Stimulated activated naive B cell treated with anti-CD40 and anti-IgM and Interleukin-4, amounts not matched to agents 10 μg/mL and 1 μg/mL and 100 μg/mL, for 72 hours (primary cell): ENCODE measurements around the gene RPS14.
"Not testable (repeated sequence)": the region's sequence is repeated elsewhere in the genome, so short reads cannot be mapped to it uniquely, and the experiment has no call there.

Experiments
- ATAC-seq, 2 donors: fragments of 150-1000 bp; cut with Tn5 transposase; replicated peaks; 2 replicates each; pipeline ENCODE4 v1.10.0; 2021; ENCODE audit warnings: moderate library complexity in 1 of 2
- DNase-seq: peaks from one replicate; pipeline ENCODE4 v3.0.0; 2021
- H3K27ac Mint-ChIP-seq: one replicate; pipeline ENCODE4 v1.8.0; 2022; ENCODE audit warnings: mild to moderate bottlenecking, mixed read lengths
- H3K27me3 Mint-ChIP-seq, 2 donors: one replicate each; pipeline ENCODE4 v1.8.0; 2022; ENCODE audit warnings: mixed read lengths in 2 of 2
- H3K36me3 Mint-ChIP-seq, 2 donors: one replicate each; pipeline ENCODE4 v1.8.0; 2022; ENCODE audit warnings: mixed read lengths in 2 of 2, mild to moderate bottlenecking in 1 of 2
- H3K4me1 Mint-ChIP-seq, 2 donors: one replicate each; pipeline ENCODE4 v1.8.0; 2022; ENCODE audit warnings: mixed read lengths in 2 of 2, mild to moderate bottlenecking in 1 of 2
- H3K4me3 Mint-ChIP-seq, 2 donors: one replicate each; pipeline ENCODE4 v1.8.0; 2022; ENCODE audit warnings: mild to moderate bottlenecking in 2 of 2, mixed read lengths in 2 of 2, moderate library complexity in 1 of 2
- H3K9me3 Mint-ChIP-seq, 2 donors: one replicate each; pipeline ENCODE4 v1.8.0; 2022; ENCODE audit warnings: mixed read lengths in 2 of 2, mild to moderate bottlenecking in 1 of 2

The RPS14 gene

DNA sequence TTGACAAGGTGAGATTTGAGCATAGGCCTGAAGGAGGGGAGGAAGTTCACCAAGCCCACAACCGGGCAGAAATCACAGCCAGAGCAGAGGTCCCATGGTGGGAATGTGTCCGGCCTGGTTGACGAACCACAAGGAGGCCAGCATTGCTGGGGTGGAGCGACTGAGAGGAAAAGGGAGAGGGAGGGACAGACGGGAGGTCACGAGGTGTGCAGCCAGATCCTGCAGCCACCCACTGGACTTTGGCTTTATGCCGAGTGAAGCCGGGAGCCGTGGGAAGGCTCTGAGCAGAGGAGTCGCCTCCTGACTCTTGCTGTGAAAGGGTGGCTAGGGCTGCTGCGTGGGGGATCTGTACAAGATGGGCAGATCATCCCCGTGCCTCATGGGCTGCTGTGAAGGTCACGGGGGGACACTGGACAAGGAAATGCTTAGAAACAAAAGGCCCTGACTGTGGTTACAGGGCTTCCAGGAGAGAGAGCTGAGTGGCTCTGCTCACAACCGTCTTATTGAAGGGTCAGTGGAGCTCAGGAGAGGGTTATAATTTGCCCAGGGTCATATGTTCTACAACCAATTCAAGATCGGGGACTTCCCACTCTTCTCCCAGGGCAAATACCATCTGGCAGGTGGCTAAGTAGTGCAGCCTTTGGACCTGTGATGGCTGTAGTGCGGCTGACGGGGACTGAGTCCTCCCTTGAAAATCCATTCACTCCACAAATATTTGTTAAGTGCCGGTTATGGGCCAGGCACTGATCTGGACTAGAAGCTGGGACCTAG is 21.2 kb downstream of the RPS14 start:
- Mint-ChIP-seq H3K27me3 (no peaks in the 10 kb centered on the region), H3K9me3 (peaks cover 0 to 1% of the 10 kb centered on the region in 2 donors), H3K4me1 (peaks cover 38 to 53% of the 10 kb centered on the region in 2 donors), H3K4me3 (peak overlapping the region in 1 of 2 donors; percentile 52), H3K36me3 (peaks cover 0 to 3% of the 10 kb centered on the region in 2 donors), H3K27ac (peak overlapping the region; percentile 99)
- no peak for DNase-seq
- no peak for ATAC-seq

- H3K4me3 Mint-ChIP-seq, ATAC-seq, H3K36me3 Mint-ChIP-seq, DNase-seq, H3K27me3 Mint-ChIP-seq, H3K9me3 Mint-ChIP-seq: not testable (repeated sequence)
- peak overlapping the region; percentile 62 for H3K27ac Mint-ChIP-seq
- peaks cover 38 to 49% of the 10 kb centered on the region in 2 donors for H3K4me1 Mint-ChIP-seq
Measured at GRCh38 chr5:150426165-150426564, 23.4 kb downstream of the RPS14 start.

GRCh38 chr5:150422758-150423157 is 26.8 kb downstream of the RPS14 start:
- peaks cover 27 to 40% of the 10 kb centered on the region in 2 donors for H3K4me1 Mint-ChIP-seq
- H3K4me3 Mint-ChIP-seq = no peak overlapping the region
- no peak overlapping the region for H3K27ac Mint-ChIP-seq
- no peaks in the 10 kb centered on the region for H3K36me3 Mint-ChIP-seq
- no peak for ATAC-seq
- H3K9me3 Mint-ChIP-seq = no peaks in the 10 kb centered on the region
- no peaks in the 10 kb centered on the region for H3K27me3 Mint-ChIP-seq
- DNase-seq = no peak

DNA sequence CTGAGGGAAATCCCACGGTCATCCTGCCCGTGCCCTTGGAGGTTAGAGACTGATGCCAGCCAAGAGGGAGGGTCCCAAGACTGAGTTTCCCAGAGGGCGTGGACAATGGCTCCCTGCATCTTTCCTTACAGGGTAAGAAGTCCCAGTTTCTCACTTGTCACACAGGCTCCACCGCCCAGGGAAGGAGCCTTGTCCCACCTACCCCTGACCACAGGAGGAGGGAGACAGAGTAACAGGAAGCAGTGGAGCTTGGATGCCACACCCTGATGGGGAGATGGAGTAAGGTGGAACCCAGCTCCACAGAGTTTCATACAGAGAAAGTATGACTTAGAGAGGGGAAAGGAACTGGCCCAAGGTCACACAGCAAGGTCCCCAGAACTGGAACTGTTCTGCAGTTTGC is 27.5 kb downstream of the RPS14 start:
- DNase-seq (no peak), ATAC-seq (no peak)
- Mint-ChIP-seq H3K36me3 (no peaks in the 10 kb centered on the region), H3K27me3 (no peaks in the 10 kb centered on the region), H3K9me3 (no peaks in the 10 kb centered on the region), H3K27ac (peak overlapping the region; percentile 9), H3K4me1 (peaks cover 24 to 39% of the 10 kb centered on the region in 2 donors), H3K4me3 (no peak overlapping the region)

- Mint-ChIP-seq H3K4me3 (peak overlapping the region; percentile 63 to 69), H3K27me3 (no peaks in the 10 kb centered on the region), H3K36me3 (peaks cover 0 to 3% of the 10 kb centered on the region in 2 donors), H3K9me3 (no peaks in the 10 kb centered on the region), H3K27ac (peak overlapping the region; percentile 89), H3K4me1 (peaks cover 35 to 59% of the 10 kb centered on the region in 2 donors)
- ATAC-seq (peak; percentile 97), DNase-seq (peak; percentile 47)
Measured at GRCh38 chr5:150419630-150420270, 29.8 kb downstream of the RPS14 start.

GRCh38 chr5:150413902-150414790 is 35.4 kb downstream of the RPS14 start:
- DNase-seq = peak; percentile 26
- peak overlapping the region; percentile 95 to 96 for H3K4me3 Mint-ChIP-seq
- peaks cover 32 to 39% of the 10 kb centered on the region in 2 donors for H3K36me3 Mint-ChIP-seq
- peaks cover 6 to 16% of the 10 kb centered on the region in 2 donors for H3K27me3 Mint-ChIP-seq
- H3K9me3 Mint-ChIP-seq, ATAC-seq: not testable (repeated sequence)
- peak overlapping the region; percentile 100 for H3K27ac Mint-ChIP-seq
- H3K4me1 Mint-ChIP-seq = peaks cover 42 to 69% of the 10 kb centered on the region in 2 donors

DNA sequence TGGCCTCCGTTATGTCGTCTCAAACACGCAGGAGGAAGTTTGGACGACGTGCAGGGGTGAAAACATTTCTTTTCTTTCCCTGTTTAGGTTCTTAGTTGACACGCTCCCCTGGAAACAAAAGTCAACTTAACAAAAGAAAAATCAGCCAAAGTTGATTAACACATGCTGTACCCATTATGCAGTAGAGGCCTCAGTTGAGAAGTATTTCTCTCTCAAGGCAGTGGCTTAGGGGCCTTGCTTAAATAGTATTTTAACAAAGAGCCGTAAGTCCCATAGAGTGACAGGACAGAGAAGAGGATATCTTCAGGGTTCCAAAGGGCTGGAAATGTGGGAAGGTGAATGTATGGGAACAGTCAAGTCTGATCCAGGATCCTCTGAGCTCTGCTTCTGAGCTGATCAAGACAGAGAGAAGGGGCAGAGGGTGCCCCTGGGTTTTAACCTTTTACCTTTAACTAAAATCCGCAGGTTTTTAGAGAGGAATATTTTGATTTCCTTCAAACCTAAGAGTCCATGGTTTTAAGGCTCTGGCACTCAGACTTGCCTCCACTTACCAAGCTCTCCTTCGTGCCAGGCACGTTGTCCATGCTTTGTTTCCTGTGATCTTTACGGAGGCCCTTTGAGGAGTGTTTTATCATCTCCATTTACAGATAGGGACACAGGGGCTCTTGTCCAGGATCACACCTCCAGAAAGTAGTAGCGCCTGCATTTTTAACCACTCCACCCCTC is 36.2 kb downstream of the RPS14 start:
- peaks cover 48 to 73% of the 10 kb centered on the region in 2 donors for H3K4me1 Mint-ChIP-seq
- peaks cover 6 to 16% of the 10 kb centered on the region in 2 donors for H3K27me3 Mint-ChIP-seq
- peak overlapping the region; percentile 100 for H3K27ac Mint-ChIP-seq
- ATAC-seq (no peak), DNase-seq (no peak)
- peaks cover 3 to 5% of the 10 kb centered on the region in 2 donors for H3K9me3 Mint-ChIP-seq
- peaks cover 40 to 47% of the 10 kb centered on the region in 2 donors for H3K36me3 Mint-ChIP-seq
- peak overlapping the region; percentile 95 to 96 for H3K4me3 Mint-ChIP-seq

DNA sequence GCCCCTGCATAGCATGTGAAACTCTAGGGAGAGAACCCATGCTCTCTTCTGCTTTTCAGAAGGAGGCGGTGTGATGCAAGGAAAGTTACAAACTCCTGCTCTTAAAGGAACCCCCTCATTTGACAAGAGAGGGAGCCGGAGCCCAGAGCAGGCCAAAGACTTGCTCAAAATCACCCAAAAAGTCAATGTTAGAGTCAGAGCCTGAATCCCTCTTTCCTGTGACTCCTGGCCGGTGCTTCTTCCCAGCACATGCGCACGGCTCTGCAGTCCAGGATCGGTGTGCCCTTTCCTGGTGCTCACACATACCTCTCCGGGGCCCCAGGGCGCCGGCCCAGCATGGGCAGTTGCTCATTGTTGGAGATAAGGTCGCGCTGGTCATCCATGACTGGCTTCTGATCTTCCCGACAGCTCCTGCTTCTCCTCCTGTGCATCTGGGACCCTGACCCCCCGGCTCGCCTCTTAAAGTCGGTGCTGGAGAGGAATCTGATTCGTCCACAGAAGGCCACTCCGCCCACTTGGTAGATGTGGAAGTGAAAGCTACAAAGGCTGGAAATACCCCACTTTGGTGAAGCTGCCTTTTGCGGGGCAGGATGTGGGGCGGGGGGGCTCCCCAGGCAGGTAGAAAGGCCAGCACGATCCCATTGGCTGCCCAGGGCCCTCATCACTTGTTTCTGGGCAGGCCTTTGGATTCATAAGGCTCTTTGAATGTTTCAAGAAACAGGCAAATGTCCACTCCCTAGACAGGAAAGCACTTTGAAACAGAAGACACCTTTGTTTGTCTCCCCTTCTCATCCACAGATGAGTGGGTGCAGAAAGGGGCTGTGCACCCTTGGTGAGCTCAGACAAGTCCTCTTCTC is 37.0 kb downstream of the RPS14 start, which contains the start of gene CD74:
CD74 (minus strand) TSS at position 592 of the 857 bp plus-strand sequence; CDS start at position 431, 161 bp downstream.
- Mint-ChIP-seq H3K36me3 (peaks cover 48 to 55% of the 10 kb centered on the region in 2 donors), H3K9me3 (peaks cover 3 to 5% of the 10 kb centered on the region in 2 donors), H3K4me3 (peak within 1 kb of the TSS; percentile 95 to 96), H3K27me3 (peaks cover 6 to 16% of the 10 kb centered on the region in 2 donors), H3K4me1 (peaks cover 50 to 81% of the 10 kb centered on the region in 2 donors), H3K27ac (peak within 1 kb of the TSS; percentile 100)
- ATAC-seq (peak; percentile 66 to 72), DNase-seq (peak; percentile 98)

DNA sequence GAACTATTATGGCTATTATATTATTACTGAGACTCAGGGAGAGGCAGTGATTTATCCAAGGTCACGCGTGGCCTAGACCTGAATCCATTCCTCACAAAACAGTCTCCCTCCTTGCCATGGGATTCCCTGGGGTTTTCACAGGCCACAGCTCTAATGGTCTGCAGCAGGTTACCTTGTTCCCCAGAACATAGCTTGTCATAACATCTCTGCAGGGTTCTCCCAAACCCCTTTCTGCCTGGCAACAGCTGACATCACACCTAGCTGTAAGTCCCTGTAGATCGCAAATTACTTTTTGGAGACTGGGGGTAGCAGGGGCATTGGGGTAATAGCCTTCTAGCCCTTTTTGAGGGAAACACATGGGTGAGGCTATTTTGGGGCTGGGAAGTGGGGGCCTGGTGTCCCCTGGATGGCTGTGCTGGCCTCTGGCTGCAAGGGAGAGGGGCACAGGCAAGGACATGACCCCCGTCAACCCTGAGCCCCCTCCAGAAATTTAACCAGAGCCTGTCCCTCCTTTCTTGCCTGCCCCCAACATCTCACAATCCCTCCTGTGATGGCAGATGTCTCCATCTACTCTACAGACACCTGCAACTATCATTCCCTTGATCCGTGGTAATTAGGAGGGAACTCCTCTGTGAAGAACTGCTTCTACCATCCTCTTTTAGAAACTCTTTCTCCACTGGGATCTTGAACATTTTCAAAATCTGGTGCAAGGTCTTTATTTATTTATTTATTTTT is 38.1 kb downstream of the RPS14 start:
- peaks cover 59 to 84% of the 10 kb centered on the region in 2 donors for H3K4me1 Mint-ChIP-seq
- ATAC-seq = peak; percentile 13 to 27
- peak overlapping the region; percentile 95 to 96 for H3K4me3 Mint-ChIP-seq
- H3K36me3 Mint-ChIP-seq = peaks cover 58 to 66% of the 10 kb centered on the region in 2 donors
- H3K27ac Mint-ChIP-seq = peak overlapping the region; percentile 100
- DNase-seq = peak; percentile 69
- H3K9me3 Mint-ChIP-seq = peaks cover 3 to 5% of the 10 kb centered on the region in 2 donors
- peaks cover 6 to 16% of the 10 kb centered on the region in 2 donors for H3K27me3 Mint-ChIP-seq

GRCh38 chr5:150410524-150411244 is 38.9 kb downstream of the RPS14 start:
- H3K27ac Mint-ChIP-seq = peak overlapping the region; percentile 100
- H3K9me3 Mint-ChIP-seq = peaks cover 3 to 5% of the 10 kb centered on the region in 2 donors
- peaks cover 6 to 16% of the 10 kb centered on the region in 2 donors for H3K27me3 Mint-ChIP-seq
- peak; percentile 26 to 36 for ATAC-seq
- H3K36me3 Mint-ChIP-seq = peaks cover 65 to 73% of the 10 kb centered on the region in 2 donors
- peaks cover 58 to 83% of the 10 kb centered on the region in 2 donors for H3K4me1 Mint-ChIP-seq
- H3K4me3 Mint-ChIP-seq = peak overlapping the region; percentile 95 to 96
- DNase-seq = peak; percentile 67

GRCh38 chr5:150409638-150410523 is 39.7 kb downstream of the RPS14 start:
- peaks cover 68 to 77% of the 10 kb centered on the region in 2 donors for H3K36me3 Mint-ChIP-seq
- peak overlapping the region; percentile 100 for H3K27ac Mint-ChIP-seq

More at GRCh38 chr5:150409638-150410523, 39.7 kb downstream of the RPS14 start:
- Mint-ChIP-seq H3K4me1 (peaks cover 59 to 77% of the 10 kb centered on the region in 2 donors), H3K27me3 (peaks cover 6 to 16% of the 10 kb centered on the region in 2 donors), H3K4me3 (peak overlapping the region; percentile 95 to 96), H3K9me3 (peaks cover 3 to 5% of the 10 kb centered on the region in 2 donors)
- ATAC-seq (peak; percentile 32 to 35), DNase-seq (peak; percentile 73)
